GM10266 (cell line): ENCODE data around the gene EEF1AKMT4.

Experiments used
- DNase-seq: peaks from one replicate; pipeline ENCODE4 v3.0.0; 2012; ENCODE audit errors: extremely low spot score
- TF ChIP-seq, protein P1 (sequence below): IDR thresholded peaks from 2 replicates; pipeline ENCODE4 v1.5.1; 2012; ENCODE audit warnings: mild to moderate bottlenecking, low read depth; ENCODE audit not compliant: control insufficient read depth, insufficient read depth; ENCODE audit errors: missing control alignments

The EEF1AKMT4 gene

GRCh38 chr3:184240384-184241140 lies 8.9 kb upstream of the EEF1AKMT4 start:
- TF ChIP-seq, protein P1, sequence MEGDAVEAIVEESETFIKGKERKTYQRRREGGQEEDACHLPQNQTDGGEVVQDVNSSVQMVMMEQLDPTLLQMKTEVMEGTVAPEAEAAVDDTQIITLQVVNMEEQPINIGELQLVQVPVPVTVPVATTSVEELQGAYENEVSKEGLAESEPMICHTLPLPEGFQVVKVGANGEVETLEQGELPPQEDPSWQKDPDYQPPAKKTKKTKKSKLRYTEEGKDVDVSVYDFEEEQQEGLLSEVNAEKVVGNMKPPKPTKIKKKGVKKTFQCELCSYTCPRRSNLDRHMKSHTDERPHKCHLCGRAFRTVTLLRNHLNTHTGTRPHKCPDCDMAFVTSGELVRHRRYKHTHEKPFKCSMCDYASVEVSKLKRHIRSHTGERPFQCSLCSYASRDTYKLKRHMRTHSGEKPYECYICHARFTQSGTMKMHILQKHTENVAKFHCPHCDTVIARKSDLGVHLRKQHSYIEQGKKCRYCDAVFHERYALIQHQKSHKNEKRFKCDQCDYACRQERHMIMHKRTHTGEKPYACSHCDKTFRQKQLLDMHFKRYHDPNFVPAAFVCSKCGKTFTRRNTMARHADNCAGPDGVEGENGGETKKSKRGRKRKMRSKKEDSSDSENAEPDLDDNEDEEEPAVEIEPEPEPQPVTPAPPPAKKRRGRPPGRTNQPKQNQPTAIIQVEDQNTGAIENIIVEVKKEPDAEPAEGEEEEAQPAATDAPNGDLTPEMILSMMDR: no peak
- DNase-seq: no peak

DNA sequence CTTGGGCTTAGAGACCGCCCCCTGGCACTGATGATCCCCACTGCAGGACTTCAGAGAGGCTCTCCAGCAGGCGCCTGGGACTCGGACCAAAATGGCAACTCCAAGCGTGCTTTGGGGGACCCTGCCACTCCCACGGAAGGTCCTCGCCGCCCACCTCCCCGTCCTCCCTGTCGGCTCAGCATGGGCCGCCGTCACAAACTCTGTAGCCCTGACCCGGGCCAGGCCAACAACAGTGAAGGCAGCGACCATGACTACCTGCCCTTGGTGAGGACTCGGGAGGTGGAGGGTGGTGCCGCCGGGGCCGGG lies 8.4 kb upstream of the EEF1AKMT4 start:
- DNase-seq: no peak
- TF ChIP-seq, protein P1: no peak

GRCh38 chr3:184241447-184242296 lies 7.8 kb upstream of the EEF1AKMT4 start:
- TF ChIP-seq, protein P1: peak; percentile 65
- DNase-seq: no peak

- TF ChIP-seq, protein P1: no peak
These were observed 7.2 kb upstream of the EEF1AKMT4 start for GRCh38 chr3:184242297-184242685.

DNA sequence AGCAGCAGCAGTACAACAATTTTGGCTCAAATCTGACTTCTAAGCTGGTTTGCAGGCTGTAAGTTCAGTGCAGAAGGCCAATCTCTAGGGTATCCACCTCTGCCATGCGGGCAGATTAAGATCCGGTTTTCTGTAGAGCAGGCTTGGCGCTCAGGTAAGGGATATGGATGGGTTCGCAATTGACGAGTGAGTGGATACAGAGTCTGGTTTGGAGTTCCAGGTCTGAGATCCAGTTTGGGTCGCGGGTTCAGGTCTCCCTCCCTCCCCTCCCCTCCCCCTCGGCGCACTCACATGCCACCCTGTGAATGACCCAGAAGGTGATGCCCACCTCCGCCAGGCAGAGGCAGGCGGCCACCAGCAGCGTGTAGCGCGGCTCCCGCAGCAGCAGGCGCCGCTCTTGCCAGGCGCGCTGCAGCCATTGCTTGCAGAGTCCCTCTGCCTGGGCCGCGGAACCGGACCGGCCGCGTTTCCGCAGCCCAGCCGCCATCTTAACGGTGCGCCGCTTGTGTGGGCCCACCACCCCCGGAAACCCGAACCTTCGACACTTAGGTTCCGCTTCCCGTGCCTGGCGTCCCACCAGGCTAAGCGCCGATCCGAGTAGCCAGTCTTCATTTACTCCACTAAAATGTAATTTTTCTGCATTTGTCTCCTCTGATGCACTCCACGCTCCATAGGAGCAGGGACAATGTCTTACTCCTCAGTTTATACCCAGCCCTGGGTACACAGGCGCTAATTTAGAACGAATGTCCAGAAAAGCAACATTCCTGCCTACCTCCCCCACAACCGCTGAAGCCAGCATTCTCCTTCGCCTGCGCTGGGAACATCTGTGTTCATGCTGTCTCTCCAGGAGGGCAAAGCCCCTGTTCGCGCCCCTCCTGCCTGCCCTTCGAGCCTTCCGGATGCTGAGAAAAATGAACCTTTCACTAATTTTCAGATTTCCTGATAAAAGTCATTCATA lies 739 bp upstream of the EEF1AKMT4 start, which contains the start of gene ALG3:
TSS of gene ALG3 (minus strand) at position 509 of the 958 bp plus-strand sequence. CDS start at position 487, 22 bp downstream.
- DNase-seq: peak; percentile 92
- TF ChIP-seq, protein P1: no peak

More at GRCh38 chr3:184242297-184242685, 7.2 kb upstream of the EEF1AKMT4 start:
- no peak for DNase-seq

- TF ChIP-seq, protein P1: peak; percentile 100
- DNase-seq: peak; percentile 96
These were observed 826 bp downstream of the EEF1AKMT4 start for GRCh38 chr3:184250167-184250828.
